Measurements from ENCODE around the gene WNT9A. TPM values are rescaled to one million over a fixed set of nuclear protein-coding genes. Genes with fewer than 3 reads are reported as not detected.

WNT9A gene
- total and polyA plus RNA-seq, 4 donors, result 0.03 to 0.08 TPM; not detected in 2

GRCh38 chr1:227949341-227949921, 1.7 kb upstream of the WNT9A start:
- Histone ChIP-seq H3K27me3 (ENCODE audit: control insufficient read depth in 4 of 4, insufficient read depth in 4 of 4, low read length in 3 of 4) (peaks cover 0 to 5% (median 2%) of the 10 kb centered on the region in 4 donors), H3K9me3 (ENCODE audit: control insufficient read depth in 4 of 4, low read length in 3 of 4) (peaks cover 0 to under 1% (median under 1%) of the 10 kb centered on the region in 4 donors), H3K36me3 (ENCODE audit: control insufficient read depth in 4 of 4, insufficient read depth in 3 of 4, low read depth in 1 of 4, low read length in 3 of 4) (no peaks in the 10 kb centered on the region), H3K4me1 (ENCODE audit: control insufficient read depth in 4 of 4, insufficient read depth in 4 of 4, low read length in 3 of 4) (peaks cover 0 to 20% (median 9%) of the 10 kb centered on the region in 4 donors), H3K9ac (ENCODE audit: low read depth in 1 of 2, low read length in 2 of 2) (no peak overlapping the region), H3K27ac (ENCODE audit: low read depth in 1 of 2, low read length in 2 of 2) (no peak overlapping the region), H3K4me3 (ENCODE audit: low read depth in 1 of 3, low read length in 3 of 3) (no peak overlapping the region)
- WGBS, result 76% methylated on average over 11 of the region's 11 CpGs
- TF ChIP-seq REST (IDR thresholded peaks at IDR 0.05), result no peak
- TF ChIP-seq ZBTB33 (IDR thresholded peaks at IDR 0.05), result no peak
- TF ChIP-seq CTCF (IDR thresholded peaks at IDR 0.05; ENCODE audit: low read depth, low read length, missing input control), result no peak
- no peak for TF ChIP-seq FOXA2 (IDR thresholded peaks at IDR 0.05)
- no peak for TF ChIP-seq GABPA (IDR thresholded peaks at IDR 0.05 in 1 of 2, conservative IDR thresholded peaks at IDR 0.05 in 1 of 2)
- TF ChIP-seq EGR1 (IDR thresholded peaks at IDR 0.05; ENCODE audit: low read depth in 2 of 2), result no peak
- no peak for TF ChIP-seq HNF4G (IDR thresholded peaks at IDR 0.05)
- no peak for TF ChIP-seq RAD21 (IDR thresholded peaks at IDR 0.05)
- no peak for TF ChIP-seq SP1 (IDR thresholded peaks at IDR 0.05)
- peak; percentile 29 for DNase-seq (ENCODE audit: low spot score)

GRCh38 chr1:227948493-227949260, 945 bp upstream of the WNT9A start:
- H3K4me3 ChIP-seq (ENCODE audit: low read depth in 1 of 3, low read length in 3 of 3), result peak overlapping the region in 1 of 3 donors; percentile 53
- no peaks in the 10 kb centered on the region for H3K36me3 ChIP-seq (ENCODE audit: control insufficient read depth in 4 of 4, insufficient read depth in 3 of 4, low read depth in 1 of 4, low read length in 3 of 4)
- no peaks in the 10 kb centered on the region for H3K9me3 ChIP-seq (ENCODE audit: control insufficient read depth in 4 of 4, low read length in 3 of 4)
- H3K27me3 ChIP-seq (ENCODE audit: control insufficient read depth in 4 of 4, insufficient read depth in 4 of 4, low read length in 3 of 4), result peaks cover 0 to 7% (median 2%) of the 10 kb centered on the region in 4 donors
- H3K9ac ChIP-seq (ENCODE audit: low read depth in 1 of 2, low read length in 2 of 2), result no peak overlapping the region
- DNase-seq (ENCODE audit: low spot score), result no peak
- WGBS, result 26% methylated on average over 25 of the region's 25 CpGs
- H3K27ac ChIP-seq (ENCODE audit: low read depth in 1 of 2, low read length in 2 of 2), result no peak overlapping the region
- peaks cover 0 to 20% (median 9%) of the 10 kb centered on the region in 4 donors for H3K4me1 ChIP-seq (ENCODE audit: control insufficient read depth in 4 of 4, insufficient read depth in 4 of 4, low read length in 3 of 4)
- TF ChIP-seq JUND (IDR thresholded peaks at IDR 0.05) (no peak), HNF4A (conservative IDR thresholded peaks at IDR 0.05) (no peak), YY1 (IDR thresholded peaks at IDR 0.05) (no peak), RAD21 (IDR thresholded peaks at IDR 0.05) (no peak), FOXA2 (IDR thresholded peaks at IDR 0.05) (no peak), EGR1 (IDR thresholded peaks at IDR 0.05; ENCODE audit: low read depth in 2 of 2) (no peak), SP1 (IDR thresholded peaks at IDR 0.05) (no peak), CTCF (IDR thresholded peaks at IDR 0.05; ENCODE audit: low read depth, low read length, missing input control) (no peak), ATF3 (IDR thresholded peaks at IDR 0.05) (no peak), HNF4G (IDR thresholded peaks at IDR 0.05) (no peak), FOXA1 (IDR thresholded peaks at IDR 0.05) (no peak), TAF1 (conservative IDR thresholded peaks at IDR 0.05) (no peak), RXRA (IDR thresholded peaks at IDR 0.05) (no peak), REST (IDR thresholded peaks at IDR 0.05) (no peak)
